ENCODE measurements around the gene ANO2.
"Not testable (repeated sequence)": the region's sequence is repeated elsewhere in the genome, so short reads cannot be mapped to it uniquely, and the experiment has no call there.

ANO2 gene

DNA sequence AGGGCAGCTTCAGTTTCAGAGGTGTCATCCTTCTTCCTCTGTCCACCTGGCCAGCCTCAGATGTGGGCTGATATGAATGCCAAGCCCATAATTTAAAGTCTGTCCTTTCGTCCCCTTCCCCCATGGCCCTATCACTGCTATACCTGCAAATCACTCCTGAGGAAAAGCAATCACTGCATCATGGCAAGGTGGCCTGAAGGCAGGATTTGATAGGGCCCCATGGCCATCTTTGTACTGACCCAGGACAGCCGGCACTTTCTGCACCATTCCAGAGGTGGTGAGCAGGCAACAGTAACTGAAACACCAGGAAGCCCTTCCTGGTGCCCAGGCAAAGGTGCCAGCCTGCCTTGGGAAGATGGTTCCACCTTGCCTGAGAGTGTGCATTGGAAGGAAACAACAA lies 60.8 kb downstream of the ANO2 start:
- peak; percentile 29 for DNase-seq

DNA sequence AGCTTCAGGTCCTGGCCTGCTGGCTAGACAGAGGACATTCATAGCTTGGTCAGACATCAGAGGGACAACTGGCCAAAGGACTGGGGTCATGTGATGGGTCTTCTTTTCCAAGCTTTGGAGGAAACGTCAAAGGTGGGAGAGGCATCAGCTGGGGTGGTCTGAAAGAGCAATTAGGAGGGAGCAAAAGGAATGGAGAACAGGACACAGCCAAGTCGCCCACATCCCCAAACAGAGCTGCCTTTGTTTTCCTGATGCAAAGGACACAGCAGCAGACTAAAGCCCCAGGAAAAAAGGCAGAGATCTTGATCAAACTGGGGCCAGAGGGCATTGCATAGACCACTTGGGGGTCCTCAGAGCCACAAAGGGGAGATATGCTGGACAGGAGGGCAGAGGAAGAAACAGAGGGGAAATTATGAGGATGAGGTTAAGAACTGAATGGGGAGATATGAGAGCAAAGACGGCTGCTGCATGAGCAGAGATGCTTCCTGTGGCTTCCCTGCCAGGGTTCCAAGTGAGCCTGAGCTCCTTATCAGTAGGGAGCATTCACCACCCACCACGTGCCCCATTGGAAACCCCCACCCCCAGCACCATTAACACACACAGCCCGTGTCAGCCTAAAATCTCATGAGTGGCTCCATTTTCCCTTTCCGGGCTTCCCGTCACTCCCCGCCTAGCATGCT lies 62.4 kb downstream of the ANO2 start:
- DNase-seq, result peak; percentile 53

DNA sequence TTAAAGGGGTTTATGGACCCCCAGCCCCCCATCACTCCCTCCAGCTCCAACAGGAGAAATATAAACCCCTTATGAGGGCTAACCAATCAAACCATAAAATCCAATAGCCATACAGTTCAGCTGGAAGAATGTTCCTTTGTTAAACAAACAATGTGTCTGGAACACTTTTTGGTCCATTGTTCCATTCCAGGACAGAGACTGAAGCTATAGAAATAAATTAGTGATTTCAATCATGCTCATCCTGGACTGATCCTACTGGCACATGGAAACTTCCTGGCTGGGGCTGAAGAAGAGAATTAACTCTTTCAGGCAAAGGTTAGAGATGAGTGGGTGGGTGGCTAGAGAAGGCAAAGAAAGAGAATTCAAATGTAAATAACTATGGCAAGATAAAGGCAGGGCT lies 63.4 kb downstream of the ANO2 start:
- DNase-seq, result peak; percentile 14

DNA sequence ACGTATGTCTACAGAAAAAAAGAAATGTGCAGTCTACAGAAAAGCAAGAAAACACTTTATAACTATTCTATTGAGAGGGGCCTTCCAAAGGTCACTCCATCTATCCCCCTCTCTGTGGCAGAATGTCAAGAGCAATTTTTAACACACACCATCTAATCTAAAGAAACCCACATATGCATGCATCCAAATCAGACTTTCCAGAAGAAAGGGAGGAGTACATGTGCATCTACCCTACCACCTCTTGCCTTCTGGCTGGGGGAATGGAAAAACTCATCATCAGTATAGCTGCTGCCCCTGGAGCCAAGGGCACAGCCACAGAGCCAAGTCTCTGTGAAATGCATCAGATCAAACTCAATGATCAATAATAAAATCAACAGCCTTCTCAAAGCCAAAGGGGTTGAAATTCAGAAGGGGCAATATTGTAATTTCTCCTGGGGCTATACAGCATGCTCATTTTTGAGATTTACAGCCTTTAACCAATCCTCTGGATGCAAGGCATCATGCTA lies 63.9 kb downstream of the ANO2 start:
- no peak for DNase-seq

DNA sequence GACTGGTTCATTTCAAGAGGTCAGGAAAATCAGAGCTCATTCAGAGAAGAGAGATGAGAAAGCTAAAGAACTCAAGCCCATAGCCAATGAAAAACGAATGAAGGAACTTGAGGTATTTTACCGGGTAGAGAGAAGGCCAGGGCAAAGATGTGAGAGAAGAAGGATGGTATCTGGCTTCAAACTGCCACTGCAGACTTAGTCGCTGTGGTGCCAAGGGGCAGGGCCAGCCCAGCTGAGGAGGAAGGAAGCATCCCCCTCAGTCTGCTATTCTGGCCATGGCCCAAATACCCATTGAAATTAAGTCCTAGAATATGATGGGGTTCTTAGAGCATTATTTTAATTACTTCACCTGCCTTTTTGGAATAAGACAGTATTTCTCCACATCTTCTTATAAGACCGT lies 69.2 kb downstream of the ANO2 start:
- peak; percentile 23 for DNase-seq

DNA sequence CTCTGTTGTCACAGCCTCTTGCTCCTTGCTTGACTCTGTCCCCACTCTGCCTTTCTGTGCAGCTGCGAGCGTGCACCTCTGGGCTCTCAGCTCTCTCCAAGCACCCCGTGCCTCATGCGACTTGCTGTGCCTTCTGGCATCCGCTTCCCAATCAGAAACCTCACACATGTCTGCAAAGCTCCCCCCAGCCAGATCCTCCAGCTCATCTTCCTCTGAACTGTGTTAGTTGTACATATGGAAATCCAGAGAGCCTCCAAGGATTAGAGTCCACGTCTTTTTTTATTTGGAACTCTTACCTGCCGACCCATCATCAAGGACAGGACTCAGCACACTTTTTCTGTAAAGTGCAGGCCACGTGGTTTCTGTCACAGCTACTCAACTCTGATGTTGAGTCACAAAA lies 70.5 kb downstream of the ANO2 start:
- DNase-seq, result peak; percentile 37

DNA sequence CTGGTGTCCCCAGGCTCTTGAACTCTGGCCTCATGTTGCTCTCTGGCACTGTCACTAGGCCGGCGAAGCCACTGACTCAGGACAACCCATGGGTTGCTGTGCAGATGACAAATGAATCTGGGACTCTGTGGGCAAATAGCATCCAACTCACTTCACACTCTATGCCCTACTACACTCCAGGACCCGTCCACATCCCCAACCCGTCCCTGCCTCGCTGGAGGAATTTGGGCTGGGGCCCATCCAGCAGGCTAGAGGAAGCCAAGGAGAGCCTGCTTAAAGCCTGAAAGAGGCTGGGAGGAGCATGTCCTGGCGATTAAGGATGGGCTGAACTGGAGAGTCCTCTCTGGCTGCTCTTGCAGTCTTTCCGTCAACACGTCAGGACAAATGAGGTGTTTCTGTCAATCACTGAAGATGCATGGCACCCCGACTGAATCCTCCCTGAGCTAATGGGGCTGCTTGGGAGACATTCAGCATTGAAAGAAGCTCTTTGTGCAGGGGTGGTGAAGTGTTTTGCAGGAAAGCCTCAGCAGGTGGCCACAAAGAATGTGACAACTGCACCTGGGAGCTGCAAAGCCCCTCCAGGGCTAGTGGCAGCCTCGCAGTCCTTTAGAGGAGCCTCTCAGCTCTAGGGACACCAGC lies 71.7 kb downstream of the ANO2 start:
- DNase-seq, result peak; percentile 55

DNA sequence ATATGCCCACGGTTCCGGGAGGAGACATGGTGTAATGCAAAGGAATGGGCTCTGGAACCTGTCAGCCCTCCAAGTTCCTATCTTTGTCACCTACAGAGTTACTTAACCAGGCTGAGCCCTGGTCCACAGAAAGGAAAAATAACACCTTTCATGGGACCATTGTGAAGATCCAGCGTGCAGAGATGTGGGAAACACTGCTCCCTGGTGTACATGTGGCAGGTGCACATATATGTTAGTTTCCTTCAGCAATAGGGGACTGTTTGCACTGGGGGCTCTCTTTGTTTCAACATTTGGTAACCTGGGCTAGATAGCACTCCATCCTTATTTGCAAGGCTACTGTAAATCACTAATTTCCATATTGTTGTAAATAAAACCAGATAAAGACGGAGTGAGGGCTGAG lies 72.3 kb downstream of the ANO2 start:
- DNase-seq, result peak; percentile 50

DNA sequence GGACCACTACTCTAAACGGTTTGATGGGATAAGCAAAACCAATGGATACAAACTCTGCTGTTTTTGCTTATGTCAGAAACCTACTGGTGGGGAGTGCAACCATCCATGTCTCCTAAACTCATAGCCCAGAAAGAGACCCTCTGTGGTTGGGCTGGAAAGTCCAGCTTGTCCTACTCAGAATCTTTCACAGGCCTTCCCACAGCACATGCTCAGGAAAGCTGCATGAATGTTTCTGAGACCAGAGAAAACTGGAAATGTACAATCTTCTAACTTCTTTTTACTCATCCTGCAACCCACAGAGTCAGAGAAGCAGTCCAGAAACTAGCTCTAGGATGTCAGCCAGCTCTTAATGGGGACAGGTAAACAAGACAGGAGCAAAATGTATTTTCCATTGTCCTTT lies 73.3 kb downstream of the ANO2 start:
- no peak for DNase-seq

DNA sequence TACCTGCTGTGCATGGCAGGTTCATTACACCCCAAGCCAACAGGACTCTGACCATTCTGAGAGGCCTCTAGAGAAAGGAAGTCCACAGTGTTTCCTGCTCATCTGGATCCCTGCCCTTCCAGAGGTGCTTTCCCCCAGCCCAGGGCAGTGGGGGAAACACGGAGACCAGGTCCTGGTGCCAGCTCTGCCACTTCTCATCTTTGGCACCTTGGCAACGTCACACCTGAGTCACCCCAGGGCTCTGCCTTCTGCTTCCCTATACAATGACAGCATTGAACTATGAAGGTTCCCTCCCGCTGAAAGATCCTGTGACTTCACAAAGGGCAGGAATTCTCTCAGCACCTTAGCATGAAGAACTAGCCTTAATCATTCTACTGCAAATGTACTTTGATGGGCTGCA lies 74.9 kb downstream of the ANO2 start:
- peak; percentile 42 for DNase-seq

DNA sequence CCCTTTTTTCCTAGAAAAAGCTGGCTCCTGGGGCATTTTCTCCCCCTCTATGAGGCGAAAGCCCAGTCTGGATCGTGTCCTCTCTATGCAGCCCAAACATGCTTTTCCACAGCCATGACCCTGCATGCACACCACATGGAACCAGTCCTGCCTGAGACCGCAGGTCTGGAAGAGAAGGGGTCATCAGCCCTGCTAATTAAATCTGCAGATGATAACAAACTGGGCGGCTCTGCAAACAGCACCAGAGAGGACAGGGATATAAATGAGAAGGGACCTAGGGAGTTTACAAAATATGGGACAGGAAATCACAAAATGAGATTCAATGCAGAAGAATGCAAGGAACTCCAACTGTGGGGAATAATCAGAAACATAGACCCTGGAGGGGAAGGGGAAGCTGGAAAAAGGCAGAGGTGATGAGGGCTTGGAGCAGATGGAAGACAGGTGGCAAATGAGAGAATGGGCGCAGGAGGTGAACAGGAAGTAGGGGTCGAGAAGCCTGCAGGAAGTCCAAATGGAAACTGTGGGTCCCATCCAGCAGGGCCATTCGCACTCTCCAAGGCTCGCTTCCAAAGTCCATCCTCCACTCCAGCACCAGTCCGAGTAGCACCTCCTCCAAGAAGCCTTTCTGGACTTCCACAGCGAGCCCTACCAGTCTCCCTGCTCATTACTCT lies 76.3 kb downstream of the ANO2 start:
- DNase-seq, result peak; percentile 22

DNA sequence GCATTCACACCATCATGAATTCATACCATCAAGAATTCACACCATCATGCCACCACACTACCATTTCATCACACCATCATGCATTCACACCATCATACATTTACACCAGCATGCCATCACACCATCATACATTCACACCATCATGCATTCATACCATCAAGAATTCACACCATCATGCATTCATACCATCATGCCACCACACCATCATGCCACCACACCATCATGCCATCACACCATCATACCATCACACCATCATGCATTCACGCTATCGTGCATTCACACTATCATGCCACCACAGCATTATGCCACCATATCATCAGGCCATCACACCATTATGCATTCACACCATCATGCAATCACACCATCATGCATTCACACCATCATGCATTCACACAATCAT lies 79.7 kb downstream of the ANO2 start:
- DNase-seq, result no peak

DNA sequence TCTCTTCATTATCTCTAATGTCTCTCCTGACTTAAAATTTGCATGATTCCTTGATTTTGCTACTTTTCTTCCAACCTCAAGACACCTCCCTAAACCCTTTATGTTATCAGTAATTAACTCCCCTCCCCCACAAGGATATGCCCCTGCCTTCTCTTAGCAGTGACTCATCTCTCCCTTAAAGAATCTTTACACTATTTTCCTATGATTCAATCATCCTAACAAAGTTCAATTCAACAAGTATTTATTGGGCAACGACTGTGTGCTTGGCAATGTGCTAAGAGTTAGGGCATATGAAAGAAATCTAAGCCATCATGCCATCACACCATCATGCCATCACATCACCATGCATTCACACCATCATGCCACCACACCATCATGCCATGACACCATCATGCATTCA lies 80.1 kb downstream of the ANO2 start:
- no peak for DNase-seq

DNA sequence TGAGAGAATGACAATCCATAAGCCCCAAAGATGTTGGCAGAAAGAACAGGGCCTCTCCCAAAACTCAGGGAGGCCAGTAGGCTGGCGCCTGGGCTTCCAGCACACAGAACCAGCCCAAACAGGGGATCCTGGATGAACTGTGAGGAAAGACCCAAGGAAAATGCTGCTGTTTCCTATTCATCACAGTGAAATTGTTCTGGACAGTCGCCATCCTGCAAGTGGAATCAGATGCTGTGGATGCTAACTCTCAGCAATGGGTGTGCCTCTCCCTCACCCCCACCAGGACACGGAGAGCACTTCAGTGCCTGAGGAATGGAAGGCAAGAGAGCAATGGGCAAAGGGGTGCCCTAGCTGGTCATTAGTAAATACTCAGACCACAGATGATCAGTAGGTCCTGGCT lies 80.8 kb downstream of the ANO2 start:
- no peak for DNase-seq

DNA sequence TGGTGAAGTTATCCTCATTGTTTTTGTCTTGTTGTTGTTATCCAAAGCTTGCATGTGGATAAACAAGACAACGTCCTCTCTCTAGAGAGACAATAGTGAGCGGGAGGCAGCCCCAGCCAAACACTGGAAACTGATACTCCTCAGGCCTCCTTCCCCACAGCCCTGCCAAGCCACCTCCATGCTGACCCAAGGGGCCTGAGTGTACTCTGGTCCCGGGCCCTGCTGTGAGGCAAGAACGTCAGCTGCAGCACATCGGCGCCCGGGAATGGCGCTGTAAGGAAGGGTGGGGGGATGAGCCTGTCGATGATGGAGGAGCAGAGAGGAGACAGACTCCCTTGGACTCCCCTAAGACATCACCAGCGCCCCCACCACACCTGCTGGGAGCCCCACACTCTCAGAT lies 83.6 kb downstream of the ANO2 start:
- DNase-seq, result no peak

DNA sequence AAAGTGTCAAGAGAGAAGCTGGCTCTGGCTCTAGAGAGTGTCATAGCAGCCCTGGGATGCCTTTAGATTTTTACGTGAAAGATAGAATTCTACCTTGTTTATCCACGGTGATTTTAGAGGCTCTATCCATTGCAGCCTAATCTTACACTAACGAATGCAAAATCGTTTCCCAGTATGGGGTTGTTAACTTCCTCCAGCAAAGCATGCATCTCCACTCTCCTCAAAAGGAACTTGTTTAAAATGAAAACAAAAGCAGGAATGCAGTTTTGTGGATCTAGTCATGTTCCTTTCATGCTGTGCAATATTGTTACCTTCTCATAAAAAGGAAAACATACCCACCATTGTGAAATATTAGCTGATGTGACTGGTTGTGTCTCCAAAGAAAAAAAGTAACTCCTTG lies 88.4 kb downstream of the ANO2 start:
- no peak for DNase-seq

DNA sequence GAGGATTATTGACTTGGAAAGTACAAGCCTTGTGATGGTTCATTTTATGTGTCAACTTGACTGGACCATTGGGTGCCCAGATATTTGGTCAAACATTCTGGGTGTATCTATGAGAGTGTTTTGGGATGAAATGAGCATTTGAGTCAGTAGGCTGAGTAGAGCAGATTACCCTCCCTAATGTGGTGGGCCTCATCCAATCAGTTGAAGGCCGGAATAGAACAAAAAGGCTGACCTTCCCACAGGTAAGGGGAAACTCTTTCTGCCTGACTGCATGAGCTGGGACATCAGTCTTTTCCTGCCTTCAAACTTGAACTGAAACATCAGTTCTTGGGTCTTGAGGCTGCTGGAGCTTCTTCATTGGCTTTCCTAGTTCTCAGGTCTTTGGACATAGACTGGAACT lies 98.1 kb downstream of the ANO2 start:
- DNase-seq, result no peak

DNA sequence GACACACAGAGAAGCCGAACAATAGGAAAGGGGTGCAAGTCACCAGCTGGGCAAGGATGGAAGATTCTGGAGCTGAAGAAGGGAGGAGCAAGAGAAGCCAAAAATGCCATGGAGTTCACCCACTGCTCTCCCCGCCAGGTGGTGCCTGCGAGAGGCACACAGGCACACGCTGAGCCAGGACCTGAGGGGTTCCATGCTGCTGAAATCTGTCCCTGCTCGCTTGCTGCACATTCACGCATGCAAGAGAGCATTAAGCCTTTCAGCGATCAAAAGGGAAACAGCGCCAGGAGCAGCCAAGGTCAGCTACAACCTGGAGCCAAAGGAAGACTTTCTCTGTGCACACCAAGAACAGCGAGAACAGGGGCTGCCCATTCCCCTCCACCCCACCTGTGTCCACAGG lies 104.1 kb downstream of the ANO2 start:
- no peak for DNase-seq

DNA sequence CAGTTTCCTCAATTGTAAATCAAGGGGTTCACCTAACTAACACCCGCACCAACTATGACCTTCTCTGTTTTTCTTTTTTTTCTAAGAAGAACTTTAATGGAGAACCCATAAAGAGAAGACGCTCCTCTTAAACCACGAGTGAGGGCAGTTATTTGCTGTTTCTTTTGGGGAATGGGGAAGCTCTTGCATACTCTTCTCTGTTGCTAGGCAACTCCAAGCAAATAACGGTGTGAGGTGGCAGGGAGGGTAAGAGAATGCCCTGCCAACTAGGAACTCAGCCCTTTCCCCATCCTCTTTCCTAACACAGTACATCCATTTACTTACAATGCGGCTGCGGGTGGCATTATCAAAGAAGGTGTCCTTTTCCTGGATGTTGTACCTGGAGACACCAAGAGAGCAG lies 114.9 kb downstream of the ANO2 start:
- DNase-seq, result no peak

DNA sequence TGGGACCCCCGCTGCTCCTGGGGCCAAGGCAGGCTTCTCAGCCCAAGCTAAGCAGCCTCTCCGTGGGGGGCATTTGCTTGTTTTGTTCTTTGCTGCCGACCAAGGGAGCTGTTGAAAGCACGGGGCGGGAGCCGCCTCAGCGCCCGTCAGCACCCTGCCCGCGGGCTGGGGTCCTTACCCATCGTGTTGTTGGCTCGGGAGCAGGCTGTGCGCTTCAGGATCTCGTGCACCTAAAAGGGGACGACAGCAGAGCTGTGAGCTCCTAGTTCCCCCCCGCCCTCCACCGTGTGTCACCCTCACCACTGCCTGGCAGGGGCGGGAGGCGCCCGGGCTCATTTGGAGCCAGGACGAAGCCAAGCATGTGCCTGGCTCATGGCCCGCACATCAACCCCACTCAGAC lies 117.5 kb downstream of the ANO2 start:
- no peak for DNase-seq

DNA sequence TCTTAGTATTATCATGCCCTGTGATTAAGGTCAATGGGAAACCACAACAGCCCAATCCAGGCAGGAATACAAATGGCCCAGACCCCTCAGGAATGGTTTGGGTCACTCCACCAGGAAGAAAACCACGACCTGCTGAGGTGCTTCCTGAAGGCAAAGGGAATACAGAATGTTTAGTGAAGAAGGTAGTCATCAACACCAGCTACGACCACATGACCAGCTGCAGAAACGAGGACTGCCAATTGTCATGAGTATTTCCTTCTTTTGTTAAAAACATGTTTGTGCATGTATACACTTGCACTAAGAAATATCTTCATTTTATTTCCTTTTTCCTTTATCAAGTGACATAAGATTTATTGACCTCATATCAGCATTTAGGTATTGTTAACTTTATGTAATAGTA lies 119.3 kb downstream of the ANO2 start:
- not testable (repeated sequence) for DNase-seq

DNA sequence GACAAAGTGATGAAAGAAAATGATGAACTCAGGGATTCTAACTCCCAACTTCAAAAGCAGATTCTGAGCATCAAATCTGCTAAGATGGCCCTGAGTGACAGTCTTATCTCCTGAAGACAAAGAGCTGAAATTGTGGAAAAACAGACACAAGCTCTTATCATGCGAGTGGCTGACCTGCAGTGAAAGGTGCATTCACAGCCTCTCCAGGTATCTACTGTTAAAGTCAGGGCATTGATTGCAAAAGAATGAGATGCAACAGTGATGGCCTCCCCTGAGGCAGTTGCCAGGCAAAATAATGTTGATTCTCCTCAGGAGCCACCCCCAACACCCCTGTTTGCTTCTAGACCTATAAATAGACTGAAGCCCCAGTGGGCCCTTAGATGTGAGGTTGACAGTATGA lies 126.2 kb downstream of the ANO2 start:
- not testable (repeated sequence) for DNase-seq

DNA sequence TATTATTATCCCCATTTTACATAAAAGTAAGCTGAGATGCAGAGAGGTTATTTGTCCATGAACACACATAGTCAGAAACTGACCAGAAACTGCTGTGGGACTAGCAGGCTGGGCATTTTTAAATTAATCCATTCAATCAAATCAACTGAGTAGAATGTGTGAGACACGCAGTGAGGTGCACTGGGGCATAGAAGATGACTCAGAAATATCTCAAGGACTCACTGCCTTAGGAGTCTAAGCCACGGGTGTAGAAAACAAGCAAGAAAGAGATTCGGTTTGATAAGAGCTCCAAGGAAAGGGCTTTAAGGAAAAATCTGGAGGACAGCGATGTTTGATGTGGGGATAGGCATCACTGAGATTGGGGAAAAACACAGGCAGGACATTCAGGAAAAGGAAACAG lies 127.8 kb downstream of the ANO2 start:
- no peak for DNase-seq

DNA sequence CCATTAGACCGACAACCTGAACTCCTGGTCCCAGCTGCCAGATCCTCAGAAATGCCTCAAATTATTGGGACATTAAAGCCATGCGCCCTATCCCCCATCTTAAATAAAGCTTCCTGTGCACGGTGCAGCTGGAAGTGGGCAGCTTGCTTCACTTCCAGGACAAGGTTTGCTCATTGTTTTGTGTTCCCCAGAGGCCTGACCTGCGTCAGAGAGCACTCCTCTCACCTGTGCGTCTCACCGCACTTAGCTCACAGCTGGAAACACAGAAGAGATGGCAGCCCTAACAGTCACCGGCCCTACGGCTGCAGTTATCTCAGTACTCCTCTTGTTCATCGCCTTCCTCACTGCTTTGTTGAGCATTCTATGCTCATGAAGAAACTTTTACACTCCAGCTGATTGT lies 135.5 kb downstream of the ANO2 start:
- no peak for DNase-seq
